ENCODE results near the gene OLFML2A.
"Not testable (repeated sequence)": the region's sequence is repeated elsewhere in the genome, so short reads cannot be mapped to it uniquely, and the experiment has no call there.

The OLFML2A gene

DNA sequence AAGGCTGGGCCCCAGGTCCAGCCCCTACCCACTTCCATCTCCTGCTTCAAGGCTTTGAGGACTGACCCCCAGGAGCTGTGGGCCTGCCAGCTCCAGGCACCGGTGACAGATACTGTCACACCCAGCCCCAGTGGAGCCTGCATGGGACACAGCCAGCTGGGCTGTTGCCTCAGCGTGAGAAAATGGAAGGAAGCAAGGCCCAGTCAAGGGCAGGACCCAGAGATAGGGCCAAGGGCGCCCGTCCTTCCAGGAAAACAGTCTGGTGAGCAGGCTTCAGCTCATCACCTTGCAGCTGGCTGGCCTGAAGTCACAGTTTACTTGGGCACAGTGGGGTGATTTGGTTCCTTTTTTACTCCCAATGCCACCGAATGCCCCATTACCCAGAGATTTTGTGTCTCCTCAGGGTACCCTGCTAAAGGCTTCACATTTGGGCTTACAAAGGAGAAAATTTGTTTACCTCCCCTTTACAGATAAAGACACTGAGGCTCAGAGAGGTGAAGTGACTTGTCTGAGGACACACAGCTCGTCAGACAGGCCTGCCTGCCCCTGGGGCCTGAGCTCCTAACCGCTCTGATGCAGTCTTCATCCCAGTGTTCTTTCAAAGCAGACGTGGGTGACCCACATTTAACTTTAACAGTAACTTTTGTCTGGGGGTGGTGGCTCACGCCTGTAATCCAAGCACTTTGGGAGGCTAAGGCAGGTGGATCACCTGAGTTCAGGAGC is 54.9 kb downstream of the OLFML2A start:
- DNase-seq, result no peak

- peak; percentile 48 for DNase-seq
Measured at GRCh38 chr9:124834591-124834990, 57.7 kb downstream of the OLFML2A start.

GRCh38 chr9:124835026-124835557 is 58.2 kb downstream of the OLFML2A start:
- DNase-seq, result peak; percentile 65

DNA sequence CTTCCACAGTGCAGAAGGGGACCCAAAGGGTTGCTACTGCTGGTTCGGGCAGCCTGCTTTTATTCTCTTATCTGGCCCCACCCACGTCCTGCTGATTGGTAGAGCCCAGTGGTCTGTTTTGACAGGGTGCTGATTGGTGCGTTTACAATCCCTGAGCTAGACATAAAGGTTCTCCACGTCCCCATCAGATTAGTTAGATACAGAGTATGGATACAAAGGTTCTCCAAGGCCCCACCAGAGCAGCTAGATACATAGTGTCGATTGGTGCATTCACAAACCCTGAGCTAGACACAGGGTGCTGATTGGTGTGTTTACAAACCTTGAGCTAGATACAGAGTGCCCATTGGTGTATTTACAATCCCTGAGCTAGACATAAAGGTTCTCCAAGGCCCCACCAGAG is 61.2 kb downstream of the OLFML2A start:
- not testable (repeated sequence) for DNase-seq

DNA sequence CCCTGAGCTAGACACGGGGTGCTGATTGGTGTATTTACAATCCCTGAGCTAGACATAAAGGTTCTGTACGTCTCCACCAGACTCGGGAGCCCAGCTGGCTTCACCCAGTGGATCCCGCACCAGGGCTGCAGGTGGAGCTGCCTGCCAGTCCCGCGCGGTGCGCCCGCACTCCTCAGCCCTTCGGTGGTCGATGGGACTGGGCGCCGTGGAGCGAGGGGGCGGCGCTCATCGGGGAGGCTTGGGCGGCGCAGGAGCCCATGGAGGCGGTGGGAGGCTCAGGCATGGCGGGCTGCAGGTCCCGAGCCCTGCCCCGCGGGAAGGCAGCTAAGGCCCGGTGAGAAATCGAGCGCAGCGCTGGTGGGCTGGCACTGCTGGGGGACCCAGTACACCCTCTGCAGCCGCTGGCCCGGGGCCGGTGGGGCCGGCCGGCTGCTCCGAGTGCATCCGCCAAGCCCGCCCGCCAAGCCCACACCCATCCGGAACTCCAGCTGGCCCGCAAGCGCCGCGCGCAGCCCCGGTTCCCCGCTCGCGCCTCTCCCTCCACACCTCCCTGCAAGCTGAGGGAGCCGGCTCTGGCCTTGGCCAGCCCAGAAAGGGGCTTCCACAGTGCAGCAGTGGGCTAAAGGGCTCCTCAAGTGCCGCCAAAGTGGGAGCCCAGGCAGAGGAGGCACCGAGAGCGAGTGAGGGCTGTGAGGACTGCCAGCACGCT is 61.8 kb downstream of the OLFML2A start:
- DNase-seq, result not testable (repeated sequence)

GRCh38 chr9:124839612-124840299 is 62.8 kb downstream of the OLFML2A start:
- peak; percentile 39 for DNase-seq

GRCh38 chr9:124840300-124840833 is 63.4 kb downstream of the OLFML2A start:
- peak; percentile 41 for DNase-seq

- DNase-seq, result no peak
Measured at GRCh38 chr9:124841075-124841821, 64.3 kb downstream of the OLFML2A start.

GRCh38 chr9:124843456-124844034 is 66.6 kb downstream of the OLFML2A start:
- no peak for DNase-seq

DNA sequence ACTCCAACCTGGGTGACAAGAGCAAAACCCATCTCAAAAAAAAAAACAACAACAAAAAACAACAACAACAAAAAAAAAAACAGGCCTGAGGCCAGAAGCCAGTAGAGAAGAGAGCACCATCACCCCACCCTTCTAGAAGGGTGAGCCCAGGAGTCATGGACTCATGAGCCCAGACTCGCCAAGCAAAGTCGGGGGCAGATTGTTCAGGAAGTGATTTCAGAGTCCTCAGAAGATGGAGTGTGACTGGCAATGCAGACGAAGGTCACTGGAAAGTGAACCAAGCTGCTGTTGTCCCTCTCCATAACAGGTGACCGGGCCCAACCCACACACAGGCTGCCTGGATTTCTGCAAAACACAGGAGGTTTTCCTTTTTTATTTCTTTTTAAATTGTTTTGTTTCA is 67.4 kb downstream of the OLFML2A start:
- DNase-seq, result no peak

DNA sequence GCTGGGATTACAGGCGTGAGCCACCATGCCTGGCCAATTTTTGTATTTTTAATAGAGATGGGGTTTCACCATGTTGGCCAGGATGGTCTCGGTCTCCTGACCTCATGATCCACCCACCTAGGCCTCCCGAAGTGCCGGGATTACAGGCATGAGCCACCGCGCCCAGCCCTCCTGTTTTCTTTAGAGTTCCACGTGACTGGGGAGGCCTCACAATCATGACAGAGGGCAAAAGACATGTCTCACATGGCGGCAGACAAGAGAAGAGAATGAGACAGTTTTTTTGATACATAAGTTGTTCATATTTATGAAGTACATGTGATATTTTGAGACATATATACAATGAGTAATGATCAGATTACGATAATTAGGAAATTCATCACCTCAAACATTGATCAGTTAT is 69.5 kb downstream of the OLFML2A start:
- not testable (repeated sequence) for DNase-seq

DNA sequence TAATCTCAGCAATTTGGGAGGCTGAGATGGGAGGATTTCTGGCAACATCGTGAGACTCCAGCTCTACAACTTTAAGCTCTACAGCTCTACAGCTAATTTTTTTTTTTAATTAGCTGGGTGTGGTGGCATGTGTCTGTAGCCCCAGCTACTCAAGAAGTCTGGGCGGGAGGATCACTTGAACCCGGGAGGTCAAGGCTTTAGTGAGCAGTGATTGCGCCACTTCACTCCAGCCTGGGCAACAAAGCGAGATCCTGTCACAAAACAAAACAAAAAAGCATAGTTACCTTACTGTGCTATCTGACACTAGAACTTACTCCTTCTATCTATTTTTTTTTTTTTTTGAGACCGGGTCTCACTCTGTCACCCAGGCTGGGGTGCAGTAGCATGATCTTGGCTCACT is 70.0 kb downstream of the OLFML2A start:
- no peak for DNase-seq

DNA sequence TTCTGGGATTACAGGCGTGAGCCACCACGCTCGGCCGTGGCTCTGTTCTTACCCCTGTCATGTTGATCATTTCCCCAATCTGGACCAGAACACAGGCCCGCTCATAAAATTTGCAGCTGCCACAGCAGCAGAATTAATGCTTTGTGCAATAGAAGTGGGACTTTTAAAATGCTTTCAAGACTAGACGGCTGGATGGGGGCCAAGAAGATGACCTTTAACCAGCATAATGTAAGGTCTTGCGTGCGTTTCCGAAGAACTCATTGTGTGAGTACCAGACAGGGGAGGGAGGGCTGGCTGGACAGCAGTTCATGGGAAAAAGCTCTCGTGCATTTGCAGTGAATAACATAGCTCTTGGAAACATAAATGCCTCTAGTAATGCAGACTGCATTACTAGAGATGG is 72.9 kb downstream of the OLFML2A start:
- no peak for DNase-seq

DNA sequence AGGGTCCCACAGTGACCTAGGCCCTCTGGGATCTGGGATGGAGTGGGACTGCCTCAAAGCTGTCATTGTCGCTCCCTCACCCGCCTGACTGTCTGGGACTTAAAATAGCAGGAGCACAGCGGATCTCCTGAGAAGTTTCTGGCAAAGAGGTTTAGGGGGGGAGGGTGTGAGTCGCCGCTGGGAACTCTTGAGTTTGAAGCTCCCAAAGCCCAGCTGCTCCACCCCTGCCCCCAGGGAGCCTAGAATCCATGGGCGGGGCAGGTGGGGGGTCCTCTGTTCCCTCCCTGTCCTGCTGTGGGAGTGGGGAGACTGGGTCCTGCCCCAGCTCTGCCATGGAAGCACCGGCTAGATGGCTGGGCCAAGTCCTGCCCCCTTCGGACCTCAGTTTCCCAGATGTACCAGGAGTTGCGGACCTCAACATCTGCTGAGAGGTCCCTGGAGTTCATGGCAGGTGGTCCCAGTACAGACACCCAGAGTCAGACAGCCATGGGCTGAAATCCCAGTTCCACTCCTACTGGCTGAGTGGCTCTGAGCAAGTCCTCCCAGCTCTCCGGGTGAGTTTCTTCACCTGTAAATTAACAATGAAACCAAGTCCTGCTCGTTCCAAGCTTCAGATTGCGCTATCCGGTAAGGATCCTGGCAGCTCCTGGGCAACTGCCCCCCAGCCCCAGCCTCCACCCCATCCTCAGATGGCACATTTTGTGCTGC is 75.3 kb downstream of the OLFML2A start:
- DNase-seq, result no peak

GRCh38 chr9:124852829-124853531 is 76.0 kb downstream of the OLFML2A start, which contains the start of gene WDR38:
TSS of gene WDR38 (plus strand) at chr9:124853460. CDS start at chr9:124853532, 72 bp downstream.
- DNase-seq, result peak; percentile 90

DNA sequence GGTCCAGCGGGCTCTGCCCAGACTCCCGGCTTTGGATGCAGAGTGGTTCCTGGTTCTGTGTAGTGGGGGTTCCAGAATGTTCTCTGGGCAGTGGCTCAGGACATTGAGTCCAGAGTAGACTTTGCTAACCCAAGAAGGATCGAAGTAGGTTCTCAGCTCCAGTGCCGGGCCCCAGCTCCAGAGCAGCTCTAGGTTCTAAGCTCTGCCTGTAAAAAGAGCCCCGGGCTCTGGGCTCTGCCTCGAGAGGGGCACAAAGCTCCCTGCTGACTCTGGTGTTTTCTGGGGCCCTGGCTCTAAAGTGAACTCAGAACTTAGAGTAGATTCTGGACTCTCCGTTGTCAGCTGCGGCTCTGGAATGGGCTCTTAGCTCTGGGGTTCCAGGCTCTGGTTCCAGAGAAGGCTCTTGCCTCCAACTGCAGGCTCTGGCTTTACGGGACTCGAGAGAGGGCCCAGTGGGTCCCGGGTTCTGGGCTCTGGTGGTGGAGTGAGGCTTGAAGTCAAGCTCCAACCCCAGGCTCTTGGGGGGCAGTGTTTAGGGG is 76.7 kb downstream of the OLFML2A start:
- peak; percentile 53 for DNase-seq

DNA sequence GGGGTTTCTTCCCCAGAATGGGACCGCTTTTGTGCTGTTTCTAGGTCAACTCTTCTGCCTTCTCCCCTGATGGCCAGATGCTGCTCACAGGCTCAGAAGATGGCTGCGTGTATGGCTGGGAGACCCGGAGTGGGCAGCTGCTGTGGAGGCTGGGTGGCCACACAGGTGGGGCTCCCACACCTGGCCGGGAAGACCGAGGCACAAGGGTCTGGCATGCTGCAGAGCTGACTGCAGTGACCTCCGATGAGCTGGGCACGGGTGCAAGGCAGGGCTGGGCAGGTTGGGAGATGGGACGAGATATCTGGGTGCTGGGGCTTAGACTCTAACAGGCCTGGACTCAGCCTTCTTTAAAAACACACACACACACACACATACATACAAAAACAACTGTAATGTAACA is 77.2 kb downstream of the OLFML2A start:
- DNase-seq, result no peak

- peak; percentile 28 for DNase-seq
Measured at GRCh38 chr9:124854822-124855221, 77.9 kb downstream of the OLFML2A start.

GRCh38 chr9:124855566-124855943 is 78.6 kb downstream of the OLFML2A start:
- DNase-seq, result no peak
